ENCODE measurements around the gene DPYD.

DPYD gene

DNA sequence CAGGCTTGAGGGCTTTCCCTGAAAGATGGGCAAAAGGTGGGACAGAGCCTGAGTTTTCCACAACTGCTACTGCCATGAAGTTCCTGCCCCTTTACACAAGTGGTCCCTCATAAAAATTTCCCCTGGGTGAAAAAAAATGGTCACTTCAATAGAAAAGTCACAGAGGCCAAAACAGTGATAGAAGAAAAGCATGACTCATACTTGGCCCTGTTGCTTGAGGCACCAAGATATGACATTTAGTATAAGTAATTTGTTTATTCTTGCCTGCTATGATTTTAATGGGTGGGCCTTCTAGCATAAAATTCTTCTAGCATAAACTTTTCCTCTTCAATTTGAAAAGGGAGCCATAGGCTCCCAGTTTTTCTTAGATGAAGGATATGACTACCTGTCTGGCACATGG, 280.2 kb downstream of the DPYD start:
- no peak for DNase-seq
- TF ChIP-seq POLR2A (IDR thresholded peaks at IDR 0.05; ENCODE audit: low read length) = no peak
- no peak for TF ChIP-seq GATA1 (IDR thresholded peaks at IDR 0.05; ENCODE audit: low read depth, low read length)

DNA sequence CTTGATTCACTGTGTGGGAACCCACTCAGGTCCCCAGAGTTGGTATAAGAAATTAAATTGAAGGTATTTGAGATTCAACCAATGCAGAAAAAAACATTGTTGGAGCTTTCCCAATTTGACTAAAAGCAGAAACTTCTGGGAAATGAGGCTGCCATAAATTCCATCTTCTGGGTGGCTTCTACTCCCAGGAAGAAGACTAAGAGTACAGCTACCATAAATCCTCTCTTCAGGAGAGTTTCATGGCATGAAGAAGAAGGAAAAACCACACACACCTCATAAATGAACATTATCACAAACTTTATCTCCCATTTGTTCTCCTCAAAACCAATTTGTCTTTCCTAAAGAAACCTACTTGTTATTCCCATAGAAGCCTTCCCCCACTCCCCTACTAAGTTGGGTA, 283.9 kb downstream of the DPYD start:
- DNase-seq = no peak
- TF ChIP-seq GATA1 (IDR thresholded peaks at IDR 0.05; ENCODE audit: low read depth, low read length) = no peak
- TF ChIP-seq POLR2A (IDR thresholded peaks at IDR 0.05; ENCODE audit: low read length) = no peak

DNA sequence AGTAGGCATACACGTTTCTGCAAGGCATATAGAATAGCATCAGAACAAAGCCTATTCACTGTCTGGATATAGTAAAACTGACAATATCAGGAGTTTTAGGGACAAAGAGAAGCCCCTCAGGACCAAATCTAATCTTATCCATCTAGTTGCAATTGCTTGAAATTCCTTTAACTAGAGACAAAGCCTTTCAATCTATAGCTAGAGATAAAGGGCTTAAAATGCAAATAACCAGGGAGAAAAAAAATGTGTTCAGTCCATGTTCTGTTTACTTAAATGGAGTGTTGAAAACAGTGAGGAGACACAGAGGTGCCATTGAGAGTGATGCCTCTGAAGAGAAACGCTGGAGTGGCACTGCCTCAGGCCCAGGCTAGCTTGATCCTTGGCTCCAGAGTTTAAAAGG, 286.1 kb downstream of the DPYD start:
- DNase-seq = no peak
- TF ChIP-seq POLR2A (IDR thresholded peaks at IDR 0.05; ENCODE audit: low read length) = no peak
- TF ChIP-seq GATA1 (IDR thresholded peaks at IDR 0.05; ENCODE audit: low read depth, low read length) = no peak

DNA sequence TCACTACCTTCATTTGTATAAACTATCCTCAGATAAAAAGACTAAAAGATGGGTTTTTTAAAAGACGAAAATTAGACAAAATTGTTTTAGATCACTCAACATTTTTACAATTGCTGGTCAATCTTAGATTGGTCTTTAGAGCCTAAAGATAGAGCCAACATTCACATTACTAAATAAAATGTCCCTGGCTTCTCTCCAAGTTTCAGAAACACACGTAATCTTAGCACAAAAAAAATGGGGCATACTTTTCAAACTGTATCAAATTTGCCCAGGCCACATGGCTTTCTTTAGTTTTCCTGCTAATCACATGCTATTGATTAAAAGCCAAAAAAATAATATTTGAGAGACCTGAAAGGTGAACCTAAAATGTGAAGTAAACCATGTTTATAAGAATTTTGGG, 288.1 kb downstream of the DPYD start:
- TF ChIP-seq GATA1 (IDR thresholded peaks at IDR 0.05; ENCODE audit: low read depth, low read length) (no peak), POLR2A (IDR thresholded peaks at IDR 0.05; ENCODE audit: low read length) (no peak)
- DNase-seq = no peak

DNA sequence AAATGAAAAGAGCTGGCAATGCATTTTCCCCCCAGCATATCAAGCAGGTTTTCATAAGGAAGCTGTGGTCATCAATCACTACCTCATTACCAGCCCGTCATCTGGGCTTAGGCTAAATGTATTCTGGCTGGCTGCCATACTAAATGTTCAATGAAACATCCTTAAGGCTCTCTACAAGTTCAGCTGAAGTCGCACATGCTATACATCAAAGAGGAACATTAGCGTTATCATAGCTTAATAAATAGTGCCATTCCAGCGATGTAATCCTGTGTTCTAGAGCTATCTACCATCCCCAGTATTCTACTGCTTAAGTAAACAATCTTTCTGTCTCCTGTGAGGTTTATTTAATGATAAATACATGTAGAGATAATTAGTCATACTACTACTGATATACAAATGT, 288.8 kb downstream of the DPYD start:
- no peak for DNase-seq
- TF ChIP-seq GATA1 (IDR thresholded peaks at IDR 0.05; ENCODE audit: low read depth, low read length) (no peak), POLR2A (IDR thresholded peaks at IDR 0.05; ENCODE audit: low read length) (no peak)

DNA sequence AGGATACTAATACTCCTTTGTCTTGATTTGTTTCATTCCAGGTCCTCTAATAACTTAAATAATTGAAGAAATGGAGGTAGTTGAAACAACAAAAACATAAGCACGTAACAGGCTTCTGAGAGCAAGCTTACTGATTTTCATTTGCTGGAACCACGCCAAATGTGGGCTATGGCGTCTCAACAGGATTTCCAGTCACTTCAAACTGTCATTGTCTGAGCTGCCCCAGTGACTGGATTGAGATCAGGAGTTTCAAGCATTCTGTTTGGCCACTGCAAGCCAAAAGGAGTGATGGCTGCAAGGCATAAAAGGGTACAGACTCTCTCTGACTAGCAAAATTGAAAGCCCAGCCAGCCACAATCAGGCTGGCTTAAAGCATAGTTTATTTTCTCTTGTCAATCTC, 289.9 kb downstream of the DPYD start:
- no peak for DNase-seq
- TF ChIP-seq GATA1 (IDR thresholded peaks at IDR 0.05; ENCODE audit: low read depth, low read length) (no peak), POLR2A (IDR thresholded peaks at IDR 0.05; ENCODE audit: low read length) (no peak)

DNA sequence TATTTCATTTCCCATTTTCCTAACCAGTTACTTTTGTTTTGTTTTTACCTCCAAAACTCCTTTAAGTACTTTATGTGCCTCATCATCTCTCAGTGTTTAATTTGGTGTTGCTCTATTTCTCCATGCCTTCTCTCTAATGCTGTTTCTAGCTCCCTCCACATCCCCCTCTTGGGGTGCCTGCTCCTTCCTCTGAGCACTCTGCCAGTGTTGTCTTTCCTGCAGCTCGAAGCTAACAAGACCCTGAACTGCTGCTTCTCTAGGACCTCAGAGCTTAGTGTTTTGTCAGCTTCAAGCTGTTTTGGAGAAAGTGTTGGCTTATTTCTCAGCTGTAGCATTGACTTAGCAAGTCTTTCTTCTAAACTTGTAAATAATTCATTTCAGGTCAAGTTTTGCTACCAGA, 290.6 kb downstream of the DPYD start:
- TF ChIP-seq GATA1 (IDR thresholded peaks at IDR 0.05; ENCODE audit: low read depth, low read length) (no peak), POLR2A (IDR thresholded peaks at IDR 0.05; ENCODE audit: low read length) (no peak)

DNA sequence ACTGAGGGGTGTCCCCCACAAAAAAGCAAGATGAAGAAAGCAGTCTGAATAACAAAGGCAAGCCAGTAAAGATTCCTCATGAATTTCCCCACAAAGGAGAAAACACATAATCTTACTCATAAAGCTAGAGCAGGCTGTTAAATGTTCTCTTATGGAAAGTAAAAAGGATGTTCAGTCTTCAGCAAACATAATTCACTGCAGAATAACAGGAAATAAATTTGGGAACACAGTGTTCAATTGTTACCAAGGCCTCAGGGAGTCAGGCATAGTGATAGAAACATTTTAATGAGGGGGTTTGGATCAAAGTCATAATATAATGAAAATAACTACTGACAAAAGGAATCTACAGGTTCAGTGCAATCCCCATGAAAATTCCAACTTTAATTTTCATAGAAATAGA, 297.6 kb downstream of the DPYD start:
- TF ChIP-seq GATA1 (IDR thresholded peaks at IDR 0.05; ENCODE audit: low read depth, low read length) (no peak), POLR2A (IDR thresholded peaks at IDR 0.05; ENCODE audit: low read length) (no peak)
- no peak for DNase-seq

More for the DNA sequence above, 290.6 kb downstream of the DPYD start:
- no peak for DNase-seq

DNA sequence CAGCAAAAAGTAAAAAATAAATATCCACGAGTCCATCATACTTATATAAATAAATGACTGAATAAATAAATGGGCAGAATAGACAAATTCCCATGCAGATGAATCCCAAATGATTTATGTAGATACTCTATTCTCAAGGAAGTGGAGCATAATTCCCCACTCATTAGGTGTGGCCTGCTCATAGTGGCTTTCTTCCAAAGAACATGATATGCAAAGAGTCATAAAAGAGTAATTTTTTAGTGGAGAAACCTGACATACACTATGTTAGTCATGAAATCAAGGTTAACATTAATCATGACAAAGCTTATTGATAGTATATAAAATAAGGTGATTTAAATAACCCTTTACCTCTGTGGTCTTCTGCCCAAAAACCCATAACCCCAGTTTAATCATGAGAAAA, 298.9 kb downstream of the DPYD start:
- TF ChIP-seq POLR2A (IDR thresholded peaks at IDR 0.05; ENCODE audit: low read length) = no peak
- TF ChIP-seq GATA1 (IDR thresholded peaks at IDR 0.05; ENCODE audit: low read depth, low read length) = no peak
- DNase-seq = no peak

DNA sequence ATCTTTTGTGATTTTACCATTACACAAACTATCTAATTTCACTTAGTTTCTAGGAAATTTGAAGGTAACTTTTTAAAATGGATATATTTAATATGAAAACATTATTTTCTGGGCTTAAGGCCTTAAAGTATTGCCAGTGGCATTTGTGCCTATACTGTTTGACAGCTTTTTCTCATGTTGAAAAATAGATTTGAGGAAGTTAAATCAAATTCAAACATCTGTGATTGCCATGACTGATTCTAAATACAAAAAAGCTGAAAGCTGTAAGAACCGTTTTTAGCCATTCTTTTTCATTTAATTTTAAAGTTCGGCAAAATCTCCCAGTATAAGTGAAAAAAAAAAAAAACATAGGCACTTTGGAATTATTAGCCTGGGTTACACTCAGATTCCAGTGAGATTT, 301.1 kb downstream of the DPYD start:
- TF ChIP-seq GATA1 (IDR thresholded peaks at IDR 0.05; ENCODE audit: low read depth, low read length) = no peak
- TF ChIP-seq POLR2A (IDR thresholded peaks at IDR 0.05; ENCODE audit: low read length) = no peak
- DNase-seq = no peak

DNA sequence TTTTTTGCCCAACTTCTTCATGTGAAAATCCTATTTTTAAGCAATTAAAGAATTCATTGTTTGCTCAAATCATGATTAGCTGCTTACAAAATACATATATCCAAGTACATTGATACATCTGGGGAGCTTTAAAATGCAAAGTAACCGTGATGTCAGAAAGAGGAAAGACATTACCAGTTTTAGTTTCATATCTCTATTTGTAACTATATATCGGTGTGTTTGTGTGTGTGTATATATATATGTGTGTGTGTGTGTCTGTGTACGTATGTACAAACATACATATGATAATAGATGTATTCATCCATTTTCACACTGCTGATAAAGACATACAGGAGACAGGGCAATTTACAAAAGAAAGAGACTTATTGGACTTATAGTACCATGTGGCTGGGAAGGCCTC, 310.1 kb downstream of the DPYD start:
- TF ChIP-seq GATA1 (IDR thresholded peaks at IDR 0.05; ENCODE audit: low read depth, low read length) (no peak), POLR2A (IDR thresholded peaks at IDR 0.05; ENCODE audit: low read length) (no peak)
- DNase-seq = no peak

DNA sequence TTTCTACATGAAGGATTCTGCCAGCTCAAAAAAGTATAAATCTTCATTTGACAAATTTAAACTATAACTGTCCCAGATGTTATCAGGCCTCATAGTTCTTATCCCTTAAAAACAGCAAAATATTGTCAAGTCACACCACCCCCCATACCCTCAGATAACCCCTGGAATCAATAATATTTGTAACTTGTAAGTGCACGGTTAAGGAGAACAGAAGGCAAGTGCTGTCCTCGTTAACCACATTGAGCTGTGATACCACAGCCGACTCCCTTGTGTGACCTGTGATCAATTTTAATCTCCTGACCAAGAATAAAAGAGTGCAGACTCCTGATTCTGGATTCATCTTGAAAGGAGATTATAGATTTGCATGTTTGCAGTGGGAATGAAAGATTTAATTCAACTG, 310.7 kb downstream of the DPYD start:
- DNase-seq = no peak
- no peak for TF ChIP-seq POLR2A (IDR thresholded peaks at IDR 0.05; ENCODE audit: low read length)

DNA sequence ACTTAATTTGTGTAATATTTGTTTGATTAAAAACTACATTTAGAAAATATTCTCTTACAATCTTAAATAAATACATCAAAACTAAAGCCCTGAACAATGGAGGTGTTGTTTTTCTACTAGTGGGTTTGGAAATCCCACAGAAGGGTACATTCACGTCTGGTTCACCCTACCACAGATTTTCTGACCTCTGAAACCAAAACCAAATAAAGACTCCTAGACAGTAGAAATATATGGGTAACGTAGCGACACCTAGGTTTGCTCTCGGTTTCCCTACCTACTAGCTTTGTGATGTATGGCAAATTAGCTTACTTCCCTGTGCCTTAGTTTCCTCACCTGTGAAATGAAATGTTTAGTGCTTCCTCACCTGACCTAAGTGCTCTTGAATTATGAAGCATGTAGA, 312.6 kb downstream of the DPYD start:
- no peak for DNase-seq
- no peak for TF ChIP-seq GATA1 (IDR thresholded peaks at IDR 0.05; ENCODE audit: low read depth, low read length)
- no peak for TF ChIP-seq POLR2A (IDR thresholded peaks at IDR 0.05; ENCODE audit: low read length)

DNA sequence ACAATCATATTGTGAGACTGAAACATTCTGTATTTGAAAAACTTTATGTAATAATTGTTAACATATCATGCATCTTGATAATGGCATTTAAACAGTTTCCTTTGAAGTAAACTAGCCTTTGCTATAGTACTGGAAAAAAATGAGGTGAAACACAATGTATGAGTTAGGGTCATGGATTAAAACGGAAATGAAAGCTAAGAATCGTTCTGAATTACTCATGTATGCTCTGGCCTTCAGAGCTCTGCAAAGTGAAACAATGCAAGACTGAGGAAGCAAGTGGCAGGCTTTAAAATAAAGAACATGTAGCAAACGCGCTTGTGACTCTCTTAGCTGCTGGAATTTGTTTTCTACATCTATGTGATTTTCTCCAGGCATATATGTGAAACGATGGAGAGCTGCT, 317.1 kb downstream of the DPYD start:
- TF ChIP-seq GATA1 (IDR thresholded peaks at IDR 0.05; ENCODE audit: low read depth, low read length) (no peak), POLR2A (IDR thresholded peaks at IDR 0.05; ENCODE audit: low read length) (no peak)
- DNase-seq = no peak

DNA sequence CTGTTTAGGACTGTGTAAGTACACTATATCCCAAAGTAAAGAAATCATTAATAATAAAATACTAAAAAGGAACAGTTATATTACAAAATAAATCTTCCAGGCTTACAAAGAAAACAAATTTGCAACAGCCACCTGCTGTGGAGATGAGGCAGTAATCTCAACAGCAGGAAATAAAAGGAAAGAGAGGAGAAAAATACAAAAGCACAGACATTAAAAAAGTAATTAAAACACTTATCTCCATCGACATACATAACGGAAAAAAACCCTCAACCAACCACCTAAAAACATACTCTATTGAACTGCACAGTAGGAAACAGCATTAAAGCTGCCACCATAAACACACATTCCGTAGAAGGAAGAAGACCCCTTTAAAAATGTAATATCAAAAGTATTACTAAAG, 317.6 kb downstream of the DPYD start:
- TF ChIP-seq GATA1 (IDR thresholded peaks at IDR 0.05; ENCODE audit: low read depth, low read length) (no peak), POLR2A (IDR thresholded peaks at IDR 0.05; ENCODE audit: low read length) (no peak)
- DNase-seq = no peak

DNA sequence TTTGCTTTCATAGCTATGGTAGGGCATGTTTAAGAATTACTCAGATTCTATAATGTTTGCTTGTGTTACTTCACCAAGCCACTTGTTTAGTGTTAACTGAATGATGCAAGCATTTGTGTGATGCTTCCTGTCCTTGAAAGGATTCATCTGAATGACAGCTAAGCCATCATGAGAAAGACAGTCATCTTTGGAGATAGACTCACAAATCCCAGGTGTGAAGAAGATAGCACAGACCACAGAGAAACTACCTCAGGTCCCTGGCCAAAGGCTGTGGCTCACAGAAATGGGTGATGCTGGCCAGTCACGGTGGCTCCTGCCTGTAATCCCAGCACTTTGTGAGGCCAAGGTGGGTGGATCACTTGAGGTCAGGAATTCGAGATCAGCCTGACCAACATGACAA, 321.4 kb downstream of the DPYD start:
- TF ChIP-seq POLR2A (IDR thresholded peaks at IDR 0.05; ENCODE audit: low read length) (no peak), GATA1 (IDR thresholded peaks at IDR 0.05; ENCODE audit: low read depth, low read length) (no peak)
- DNase-seq = no peak
